ENCODE data around the gene ATG14. TPM values are rescaled to one million over a fixed set of nuclear protein-coding genes. Genes with fewer than 3 reads are reported as not detected.

The ATG14 gene
- polyA plus RNA-seq, 1 of the 3 experiments (the other 2 are of a cell fraction) = 4.3 TPM

DNA sequence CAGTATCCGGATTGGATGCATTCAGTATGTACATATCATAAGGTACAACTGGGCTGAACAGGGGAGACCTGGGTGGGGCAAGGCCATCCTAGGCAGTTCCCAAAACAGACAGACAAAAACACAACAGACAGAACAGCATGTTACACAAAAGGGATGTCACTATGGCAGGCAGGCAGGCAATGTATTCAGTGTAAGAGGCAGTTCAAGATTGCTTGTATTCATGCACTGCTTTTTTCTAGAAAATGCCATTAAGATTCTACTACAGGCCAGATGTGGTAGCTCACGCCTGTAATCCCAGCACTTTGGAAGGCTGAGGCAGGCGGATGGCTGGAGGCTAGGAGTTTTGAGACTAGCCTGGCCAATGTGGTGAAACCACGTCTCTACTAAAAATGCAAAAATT, 25.3 kb upstream of the ATG14 start (continued):
- TF ChIP-seq MEF2A (IDR thresholded peaks at IDR 0.05; ENCODE audit: borderline replicate concordance, low read depth) = no peak
- TF ChIP-seq FOSL2 (IDR thresholded peaks at IDR 0.05; ENCODE audit: borderline replicate concordance, low read depth) = no peak
- TF ChIP-seq SIN3A (IDR thresholded peaks at IDR 0.05; ENCODE audit: borderline replicate concordance, low read depth, low read length) = no peak
- TF ChIP-seq RXRA (IDR thresholded peaks at IDR 0.05; ENCODE audit: borderline replicate concordance, low read depth) = no peak
- no peak for TF ChIP-seq NRF1 (IDR thresholded peaks at IDR 0.05; ENCODE audit: low read depth, low read length)
- TF ChIP-seq ELF1 (IDR thresholded peaks at IDR 0.05) = no peak

DNA sequence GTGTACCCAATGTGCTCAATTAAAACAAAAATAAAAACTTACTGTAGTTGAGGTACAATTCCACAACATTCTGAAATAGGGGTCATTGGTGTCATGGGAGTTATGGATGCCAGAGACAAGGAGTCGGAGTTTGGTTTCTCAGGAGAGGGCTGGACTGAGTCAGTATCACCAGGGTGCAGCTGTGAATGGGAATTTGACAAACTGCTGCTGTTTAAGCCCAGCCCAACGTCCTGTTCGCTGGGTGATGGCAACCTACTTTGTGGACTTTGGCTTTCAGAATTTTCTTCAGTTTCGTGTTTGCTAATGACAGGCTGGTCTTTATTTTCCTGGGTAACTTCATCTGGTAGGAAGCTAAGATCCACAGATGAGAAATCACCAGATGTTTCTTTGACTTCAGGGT, 24.9 kb upstream of the ATG14 start:
- Histone ChIP-seq H3F3A (replicated peaks; ENCODE audit: insufficient read depth) (no peaks in the 10 kb centered on the region), H3K36me3 (replicated peaks in 1 of 2; ENCODE audit: control insufficient read depth in 1 of 2, insufficient read depth in 2 of 2, low read length in 1 of 2) (no peaks in the 10 kb centered on the region), H4K20me1 (ENCODE audit: insufficient read depth) (no peaks in the 10 kb centered on the region), H2AFZ (ENCODE audit: low read depth) (no peak overlapping the region), H3K4me2 (no peak overlapping the region), H3K9me2 (no peaks in the 10 kb centered on the region), H3K4me3 (ENCODE audit: low read depth in 2 of 2, low read length in 1 of 2) (no peak overlapping the region), H3K79me2 (ENCODE audit: insufficient read depth) (no peaks in the 10 kb centered on the region), H3K9me3 (no peaks in the 10 kb centered on the region), H3K27me3 (ENCODE audit: insufficient read depth) (peaks cover 15% of the 10 kb centered on the region; the same call in 1 of the 2 replicates), H3K9ac (no peak overlapping the region), H3K27ac (ENCODE audit: low read depth in 2 of 2, low read length in 1 of 2) (no peak overlapping the region), H3K4me1 (ENCODE audit: control insufficient read depth in 1 of 2, insufficient read depth in 2 of 2, low read depth in 1 of 2, low read length in 1 of 2) (no peaks in the 10 kb centered on the region)
- 21% methylated on average over 4 of the region's 4 CpGs for WGBS (ENCODE audit: low lambda C conversion rate)
- POLR2A ChIA-PET = no interaction called here
- TF ChIP-seq TEAD4 (IDR thresholded peaks at IDR 0.05; ENCODE audit: borderline replicate concordance, insufficient read depth) = no peak
- TF ChIP-seq, protein P1, sequence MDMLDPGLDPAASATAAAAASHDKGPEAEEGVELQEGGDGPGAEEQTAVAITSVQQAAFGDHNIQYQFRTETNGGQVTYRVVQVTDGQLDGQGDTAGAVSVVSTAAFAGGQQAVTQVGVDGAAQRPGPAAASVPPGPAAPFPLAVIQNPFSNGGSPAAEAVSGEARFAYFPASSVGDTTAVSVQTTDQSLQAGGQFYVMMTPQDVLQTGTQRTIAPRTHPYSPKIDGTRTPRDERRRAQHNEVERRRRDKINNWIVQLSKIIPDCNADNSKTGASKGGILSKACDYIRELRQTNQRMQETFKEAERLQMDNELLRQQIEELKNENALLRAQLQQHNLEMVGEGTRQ (IDR thresholded peaks at IDR 0.05; ENCODE audit: borderline replicate concordance, low read depth, low read length) = no peak
- TF ChIP-seq JUND (IDR thresholded peaks at IDR 0.05) = no peak
- CTCF ChIA-PET = interaction anchor here (0.9 to 5.7 kb wide), 8 partner anchors 10 to 1038 kb away, joined by 3 to 33 read pairs (median 8); no protein-coding TSS in a partner anchor
- no peak for DNase-seq

DNA sequence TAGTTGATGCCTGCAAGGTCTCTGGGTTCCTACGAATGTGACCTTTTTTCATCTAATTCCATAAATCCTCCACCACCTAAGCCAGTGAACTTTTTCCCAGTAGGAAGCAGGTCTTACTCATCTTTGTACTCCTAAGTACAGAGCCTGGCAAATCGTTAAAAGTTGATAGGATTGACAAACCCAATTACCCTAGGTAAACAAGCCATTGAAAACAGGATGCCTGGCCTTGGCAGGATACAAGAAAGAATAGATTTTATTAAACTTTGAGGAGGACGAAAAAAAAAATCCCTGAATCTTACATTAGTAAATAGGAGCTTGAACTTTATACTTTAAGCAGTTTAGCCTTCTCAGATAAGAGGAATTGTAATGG, 23.2 kb upstream of the ATG14 start:
- ChIA-PET CTCF (interaction anchor here (0.8 to 5.7 kb wide), 4 partner anchors 12 to 1039 kb away, joined by 3 to 33 read pairs (median 15); no protein-coding TSS in a partner anchor), POLR2A (no interaction called here)
- 21% methylated on average over 3 of the region's 3 CpGs for WGBS (ENCODE audit: low lambda C conversion rate)
- Histone ChIP-seq H3K36me3 (replicated peaks in 1 of 2; ENCODE audit: control insufficient read depth in 1 of 2, insufficient read depth in 2 of 2, low read length in 1 of 2) (no peaks in the 10 kb centered on the region), H3K4me1 (ENCODE audit: control insufficient read depth in 1 of 2, insufficient read depth in 2 of 2, low read depth in 1 of 2, low read length in 1 of 2) (no peaks in the 10 kb centered on the region), H3K27me3 (ENCODE audit: insufficient read depth) (peaks cover 15% of the 10 kb centered on the region; the same call in 1 of the 2 replicates), H4K20me1 (ENCODE audit: insufficient read depth) (no peaks in the 10 kb centered on the region), H3K4me3 (ENCODE audit: low read depth in 2 of 2, low read length in 1 of 2) (no peak overlapping the region), H3K27ac (ENCODE audit: low read depth in 2 of 2, low read length in 1 of 2) (no peak overlapping the region), H3K9me3 (no peaks in the 10 kb centered on the region), H2AFZ (ENCODE audit: low read depth) (no peak overlapping the region), H3K4me2 (no peak overlapping the region), H3K9me2 (no peaks in the 10 kb centered on the region), H3K9ac (no peak overlapping the region), H3K79me2 (ENCODE audit: insufficient read depth) (no peaks in the 10 kb centered on the region), H3F3A (replicated peaks; ENCODE audit: insufficient read depth) (no peaks in the 10 kb centered on the region)
- no peak for DNase-seq
- no peak for TF ChIP-seq TCF12 (IDR thresholded peaks at IDR 0.05)
- TF ChIP-seq ELF1 (IDR thresholded peaks at IDR 0.05) = no peak
- no peak for TF ChIP-seq GABPA (IDR thresholded peaks at IDR 0.05; ENCODE audit: low read depth)
- no peak for TF ChIP-seq EP300 (IDR thresholded peaks at IDR 0.05; ENCODE audit: borderline replicate concordance in 1 of 2, low read depth in 1 of 2, low read length in 1 of 2)
- no peak for TF ChIP-seq EZH2phosphoT487 (IDR thresholded peaks at IDR 0.05; ENCODE audit: borderline replicate concordance, low read depth)
- TF ChIP-seq TEAD4 (IDR thresholded peaks at IDR 0.05; ENCODE audit: borderline replicate concordance, insufficient read depth) = no peak
- no peak for TF ChIP-seq MEF2A (IDR thresholded peaks at IDR 0.05; ENCODE audit: borderline replicate concordance, low read depth)
- no peak for TF ChIP-seq TAF1 (IDR thresholded peaks at IDR 0.05; ENCODE audit: borderline replicate concordance, low read depth, low read length)

All from SK-N-SH (cell line).